ENCODE data around the gene WDR35. TPM values are rescaled to one million over a fixed set of nuclear protein-coding genes. Genes with fewer than 3 reads are reported as not detected.

The WDR35 gene
- total RNA-seq, 1 donor from 2014 or later: 8.8 TPM

- TF ChIP-seq CTCF (IDR thresholded peaks at IDR 0.05): no peak
- Histone ChIP-seq H3K27me3 (ENCODE audit: low read depth) (no peaks in the 10 kb centered on the region), H3K4me1 (no peaks in the 10 kb centered on the region), H3K27ac (no peak overlapping the region), H3K4me3 (no peak overlapping the region), H3K36me3 (no peaks in the 10 kb centered on the region), H3K9me3 (no peaks in the 10 kb centered on the region)
- intact Hi-C loops (cut with DNase I): no loop called here
- ATAC-seq (no peak), DNase-seq (no peak)
These were observed 103.6 kb downstream of the WDR35 start for GRCh38 chr2:19886261-19886660.

GRCh38 chr2:19885791-19886190 lies 104.1 kb downstream of the WDR35 start:
- Histone ChIP-seq H3K9me3 (no peaks in the 10 kb centered on the region), H3K27me3 (ENCODE audit: low read depth) (no peaks in the 10 kb centered on the region), H3K27ac (no peak overlapping the region), H3K4me1 (no peaks in the 10 kb centered on the region), H3K36me3 (no peaks in the 10 kb centered on the region), H3K4me3 (no peak overlapping the region)
- ATAC-seq (no peak), DNase-seq (no peak)
- TF ChIP-seq CTCF (IDR thresholded peaks at IDR 0.05): no peak
- intact Hi-C loops (cut with DNase I): no loop called here

GRCh38 chr2:19883971-19884720 lies 105.8 kb downstream of the WDR35 start:
- no peaks in the 10 kb centered on the region for H3K9me3 ChIP-seq
- intact Hi-C loops (cut with DNase I): no loop called here
- no peaks in the 10 kb centered on the region for H3K4me1 ChIP-seq
- TF ChIP-seq CTCF (IDR thresholded peaks at IDR 0.05): no peak
- no peak overlapping the region for H3K4me3 ChIP-seq
- no peak overlapping the region for H3K27ac ChIP-seq
- ATAC-seq (no peak), DNase-seq (no peak)
- no peaks in the 10 kb centered on the region for H3K27me3 ChIP-seq (ENCODE audit: low read depth)
- no peaks in the 10 kb centered on the region for H3K36me3 ChIP-seq

- Histone ChIP-seq H3K27me3 (ENCODE audit: low read depth) (no peaks in the 10 kb centered on the region), H3K9me3 (no peaks in the 10 kb centered on the region), H3K4me1 (no peaks in the 10 kb centered on the region), H3K36me3 (no peaks in the 10 kb centered on the region), H3K27ac (no peak overlapping the region), H3K4me3 (no peak overlapping the region)
- intact Hi-C loops (cut with DNase I): no loop called here
- ATAC-seq (no peak), DNase-seq (no peak)
- TF ChIP-seq CTCF (IDR thresholded peaks at IDR 0.05): no peak
These were observed 106.4 kb downstream of the WDR35 start for GRCh38 chr2:19883486-19883885.

- intact Hi-C loops (cut with DNase I): no loop called here
- ATAC-seq (no peak), DNase-seq (no peak)
These were observed 107.6 kb downstream of the WDR35 start for GRCh38 chr2:19882286-19882685.

More at GRCh38 chr2:19882286-19882685, 107.6 kb downstream of the WDR35 start:
- H3K4me3 ChIP-seq: no peak overlapping the region
- H3K27me3 ChIP-seq (ENCODE audit: low read depth): no peaks in the 10 kb centered on the region
- H3K9me3 ChIP-seq: no peaks in the 10 kb centered on the region
- TF ChIP-seq CTCF (IDR thresholded peaks at IDR 0.05): no peak
- H3K36me3 ChIP-seq: no peaks in the 10 kb centered on the region
- H3K27ac ChIP-seq: no peak overlapping the region
- H3K4me1 ChIP-seq: no peaks in the 10 kb centered on the region
